GM19025 (cell line): ENCODE data around the gene DERA.
"Not testable (repeated sequence)": the region's sequence is repeated elsewhere in the genome, so short reads cannot be mapped to it uniquely, and the experiment has no call there.

Experiments
- ATAC-seq: cut with Tn5 transposase; IDR thresholded peaks from one replicate; pipeline ENCODE4 v1.9.1; 2021; ENCODE audit warnings: mild to moderate bottlenecking, low read depth, moderate library complexity; ENCODE audit not compliant: unreplicated experiment

DERA gene

DNA sequence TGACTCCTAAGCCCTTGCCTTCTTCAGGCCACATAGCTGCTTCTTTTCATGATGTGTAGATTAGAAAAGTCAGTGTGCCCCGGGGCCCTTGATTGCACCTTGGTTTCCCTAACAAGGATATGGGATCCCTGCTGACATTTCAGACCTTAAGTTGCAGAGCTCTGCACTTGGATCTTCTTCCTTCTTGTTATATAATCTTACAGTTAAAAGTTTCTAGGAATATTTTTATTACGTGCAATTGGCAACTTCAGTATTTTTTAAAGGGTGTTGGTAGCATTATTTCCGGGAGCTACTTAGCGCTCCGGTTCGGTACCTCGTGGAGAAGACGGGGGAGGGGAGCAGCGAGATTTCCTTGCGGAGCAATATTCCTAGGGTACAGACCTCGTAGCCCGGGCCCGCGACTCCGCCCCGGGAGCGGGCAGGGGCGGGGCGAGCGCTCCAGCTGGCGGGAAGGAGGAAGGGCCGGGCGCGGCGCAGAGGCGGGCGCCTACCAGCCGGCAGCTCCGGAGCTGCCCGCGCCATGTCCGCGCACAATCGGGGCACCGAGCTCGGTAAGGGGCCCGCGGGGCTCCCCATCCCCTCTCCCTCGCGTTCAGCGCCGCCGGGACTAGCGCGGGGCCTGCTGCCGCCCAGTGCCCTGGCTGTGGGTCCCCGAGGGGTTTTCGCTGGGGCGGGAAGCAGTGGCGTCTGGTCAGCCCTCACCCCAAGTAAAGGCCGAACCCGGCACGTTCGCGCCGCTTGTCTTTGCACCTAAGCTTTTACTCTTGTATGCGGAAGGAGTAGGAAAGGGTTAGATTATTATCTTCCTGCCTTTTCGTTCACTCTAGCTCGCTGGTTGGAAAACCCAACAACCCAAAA, at the start of gene DERA:
Gene DERA (plus strand): TSS at position 469 of the 858 bp plus-strand sequence. CDS start 52 bp downstream, at position 521.
- ATAC-seq, result peak; percentile 95

DNA sequence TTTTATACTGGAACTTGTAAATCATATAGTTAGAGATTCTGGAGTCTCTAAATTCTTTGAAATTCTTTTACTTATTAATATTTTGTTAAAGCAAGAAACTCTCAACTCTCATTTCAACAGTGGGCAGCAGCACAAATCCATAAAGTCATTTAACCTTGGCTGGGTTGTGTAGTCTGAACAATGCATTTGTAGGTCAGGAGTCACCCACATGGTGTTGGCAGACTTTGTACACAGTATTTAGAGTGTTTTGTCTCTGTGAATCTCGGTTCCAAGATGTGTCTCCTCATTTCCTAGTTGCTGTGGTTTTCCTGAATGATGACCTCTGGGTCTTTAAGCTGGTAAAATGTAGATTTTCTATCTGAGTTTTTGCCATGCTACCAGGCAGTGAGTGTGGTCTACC, 49.7 kb upstream of the DERA start:
- no peak for ATAC-seq

DNA sequence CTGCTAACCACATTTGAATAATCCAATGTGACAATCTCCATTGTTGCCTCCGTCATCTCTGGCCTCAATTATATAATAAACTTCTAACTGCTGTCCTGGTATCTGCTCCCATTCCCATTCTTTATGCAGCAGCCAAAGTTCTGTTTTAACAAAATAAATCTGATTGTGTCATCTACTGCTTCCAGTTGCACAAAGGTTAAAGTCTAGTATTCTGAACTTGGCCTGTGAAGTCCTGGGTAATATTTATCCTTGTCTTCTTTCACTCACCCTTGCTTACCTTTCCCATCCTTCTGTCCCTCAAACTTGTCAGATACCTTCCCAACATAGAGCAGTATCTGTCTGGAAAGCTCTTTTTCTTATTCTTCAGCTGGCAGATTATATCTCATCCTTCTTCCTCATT, 48.3 kb upstream of the DERA start:
- ATAC-seq, result no peak

DNA sequence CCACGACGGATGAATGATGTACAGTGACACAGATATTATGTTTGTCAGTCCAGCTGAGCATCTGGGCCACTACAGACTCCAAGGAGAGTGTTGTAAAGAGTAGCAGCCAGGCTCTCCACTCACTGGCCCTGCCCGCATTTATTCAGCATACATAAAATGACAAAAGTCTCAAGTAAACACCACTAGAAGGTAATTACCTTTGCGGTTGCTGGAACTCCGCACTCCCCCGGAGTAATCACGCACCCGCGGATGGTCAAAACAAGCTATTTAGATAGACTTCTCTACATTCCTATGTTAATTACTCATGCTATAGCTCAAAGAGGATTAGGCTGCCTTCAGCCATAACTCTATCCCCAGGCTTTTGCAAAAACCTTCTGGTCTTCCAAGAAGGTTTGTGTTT, 47.8 kb upstream of the DERA start:
- no peak for ATAC-seq

DNA sequence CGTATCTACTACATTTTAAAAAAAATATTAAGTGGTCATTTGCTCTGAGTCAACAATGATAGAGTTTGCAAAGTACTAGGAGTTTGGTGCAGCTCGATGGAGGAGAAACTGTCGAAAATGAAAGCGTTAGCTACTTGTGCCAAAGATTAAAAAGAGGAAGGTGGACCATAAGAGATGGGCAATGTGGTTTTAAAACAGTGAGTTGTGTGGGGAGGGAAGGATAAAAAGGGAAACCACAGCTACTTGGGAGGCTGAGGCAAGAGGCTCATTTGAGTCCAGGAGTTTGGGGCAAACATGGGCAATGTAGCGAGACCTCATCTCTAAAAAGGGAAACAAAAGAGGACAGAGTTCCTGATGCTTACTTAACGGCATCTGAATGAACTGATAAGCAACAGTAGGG, 47.1 kb upstream of the DERA start:
- peak; percentile 79 for ATAC-seq

DNA sequence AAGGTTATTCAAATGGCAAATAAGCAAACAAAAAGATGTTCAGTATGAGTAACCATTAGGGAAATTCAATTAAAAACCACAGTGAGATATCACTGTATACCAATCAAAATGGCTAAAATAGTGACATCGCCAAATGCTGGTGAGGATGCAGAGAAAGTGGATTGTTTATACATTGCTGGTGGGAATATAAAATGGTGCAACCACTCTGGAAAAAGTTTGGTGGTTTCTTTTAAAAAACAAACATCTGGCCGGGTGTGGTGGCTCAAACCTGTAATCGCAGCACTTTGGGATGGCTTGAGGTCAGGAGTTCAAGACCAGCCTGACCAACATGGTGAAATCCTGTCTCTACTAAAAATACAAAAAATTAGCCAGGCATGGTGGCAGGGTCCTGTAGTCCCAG, 42.9 kb upstream of the DERA start:
- ATAC-seq, result no peak

DNA sequence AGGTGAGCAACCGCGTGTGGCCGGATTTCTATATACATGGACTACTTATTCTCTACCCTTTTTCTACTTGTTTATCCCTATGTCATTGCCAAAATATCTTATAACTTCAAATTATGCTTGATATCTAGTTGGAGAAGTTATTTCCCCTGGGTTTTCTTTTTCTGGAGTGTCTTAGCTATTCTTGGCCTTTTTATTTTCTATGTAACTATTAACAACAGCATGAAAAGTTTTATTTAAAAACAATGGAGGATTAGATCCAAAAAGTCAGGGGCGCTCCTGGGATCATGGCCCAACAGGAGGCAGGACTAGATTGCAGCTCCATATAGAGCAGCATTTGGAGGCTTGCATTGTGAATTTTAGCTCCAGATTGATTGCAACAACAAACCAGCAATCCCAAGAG, 37.6 kb upstream of the DERA start:
- no peak for ATAC-seq

DNA sequence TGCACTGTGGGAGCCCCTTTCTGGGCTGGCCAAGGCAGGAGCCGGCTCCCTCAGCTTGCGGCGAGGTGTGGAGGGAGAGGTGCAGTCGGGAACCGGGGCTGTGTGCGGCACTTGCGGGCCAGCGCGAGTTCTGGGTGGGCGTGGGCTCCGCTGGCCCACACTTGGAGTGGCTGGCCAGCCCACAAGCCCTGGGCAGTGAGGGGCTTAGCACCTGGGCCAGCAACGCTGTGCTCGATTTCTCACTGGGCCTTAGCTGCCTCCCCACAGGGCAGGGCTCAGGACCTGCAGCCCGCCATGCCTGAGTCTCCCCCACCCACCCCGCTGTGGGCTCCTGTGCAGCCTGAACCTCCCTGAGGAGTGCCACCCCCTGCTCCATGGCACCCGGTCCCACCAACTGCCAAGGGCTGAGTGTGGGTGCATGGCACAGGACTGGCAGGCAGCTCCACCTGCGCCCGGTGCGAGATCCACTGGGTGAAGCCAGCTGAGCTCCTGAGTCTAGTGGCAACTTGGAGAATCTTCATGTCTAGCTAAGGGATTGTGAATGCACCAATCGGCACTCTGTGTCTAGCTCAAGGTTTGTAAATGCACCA, 36.5 kb upstream of the DERA start:
- ATAC-seq, result not testable (repeated sequence)

DNA sequence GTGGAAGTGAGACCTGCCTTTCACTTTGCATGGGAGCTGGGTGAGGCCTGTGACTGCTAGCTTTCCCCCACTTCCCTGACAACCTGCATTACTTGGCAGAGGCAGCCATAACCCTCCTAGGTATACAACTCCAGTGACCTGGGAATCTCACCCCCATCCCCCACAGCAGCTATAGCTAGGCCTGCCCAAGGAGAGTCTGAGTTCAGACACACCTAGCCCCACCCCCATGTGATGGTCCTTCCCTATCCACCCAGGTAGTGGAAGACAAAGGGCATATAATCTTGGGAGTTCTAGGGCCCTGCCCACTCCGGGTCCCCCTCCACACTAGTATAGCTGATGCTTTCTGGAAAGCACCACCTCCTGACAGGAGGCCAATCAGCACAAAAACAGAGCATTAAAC, 35.3 kb upstream of the DERA start:
- ATAC-seq, result no peak

DNA sequence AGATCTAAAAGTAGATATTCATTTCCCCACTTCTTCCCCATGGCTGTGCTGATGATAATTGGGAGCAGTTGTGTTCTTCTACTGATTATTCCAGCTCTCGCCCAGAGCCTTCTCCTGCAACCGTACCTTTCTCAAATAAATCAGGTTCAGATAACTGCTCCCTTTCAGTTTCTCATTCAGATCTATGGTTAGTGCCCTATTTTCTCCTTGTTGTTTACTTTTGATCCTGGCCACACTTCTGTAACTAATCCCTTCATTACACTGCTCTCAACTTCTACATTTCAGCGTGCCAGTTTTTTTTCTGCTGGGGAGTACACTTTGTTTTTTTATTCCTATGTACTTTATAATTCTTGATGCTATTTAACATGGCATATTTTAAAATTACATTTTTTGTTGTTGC, 31.7 kb upstream of the DERA start:
- ATAC-seq, result no peak

DNA sequence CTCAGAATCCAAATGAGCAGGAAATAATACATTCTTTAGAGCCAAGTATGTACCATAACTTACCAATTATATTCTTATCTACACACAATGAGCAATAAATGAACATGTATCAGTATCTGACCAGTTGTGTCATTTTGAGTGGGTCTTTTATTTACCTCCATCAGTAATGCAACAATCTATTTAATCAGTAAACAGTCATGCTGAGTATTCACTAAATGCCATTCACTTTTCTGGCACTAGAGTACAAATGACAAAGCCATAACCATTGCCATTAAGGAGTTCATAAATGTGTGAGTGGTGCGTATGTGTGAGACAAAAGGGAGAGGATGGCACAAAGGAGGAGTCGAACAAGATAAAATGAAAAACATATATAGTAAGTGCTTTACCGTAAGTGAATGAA, 30.4 kb upstream of the DERA start:
- ATAC-seq, result no peak

DNA sequence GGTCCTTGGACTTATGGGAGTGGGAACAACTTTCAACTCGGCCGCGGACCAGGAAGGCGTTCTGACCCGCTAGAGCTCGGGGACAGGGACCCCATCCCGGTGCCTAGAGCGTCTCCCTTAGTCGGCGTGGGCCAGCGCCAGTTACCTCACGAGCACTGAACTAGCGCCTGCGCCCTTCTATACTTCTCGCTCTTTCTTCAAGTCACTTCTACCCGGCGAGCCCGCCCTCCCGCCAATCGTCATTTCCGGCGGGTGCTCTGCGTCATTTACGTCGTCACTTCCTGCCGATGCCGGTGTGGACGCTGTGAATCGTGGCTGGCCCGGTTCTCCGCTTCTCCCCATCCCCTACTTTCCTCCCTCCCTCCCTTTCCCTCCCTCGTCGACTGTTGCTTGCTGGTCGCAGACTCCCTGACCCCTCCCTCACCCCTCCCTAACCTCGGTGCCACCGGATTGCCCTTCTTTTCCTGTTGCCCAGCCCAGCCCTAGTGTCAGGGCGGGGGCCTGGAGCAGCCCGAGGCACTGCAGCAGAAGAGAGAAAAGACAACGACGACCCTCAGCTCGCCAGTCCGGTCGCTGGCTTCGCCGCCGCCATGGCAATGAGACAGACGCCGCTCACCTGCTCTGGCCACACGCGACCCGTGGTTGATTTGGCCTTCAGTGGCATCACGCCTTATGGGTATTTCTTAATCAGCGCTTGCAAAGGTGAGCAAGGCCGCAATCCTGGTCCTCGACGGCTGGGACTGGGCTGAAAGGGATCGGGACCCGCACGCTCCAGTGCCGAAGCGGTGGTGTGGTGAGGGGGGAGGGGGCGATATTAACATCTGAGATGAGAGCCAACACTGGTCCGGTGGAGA, 28.8 kb upstream of the DERA start, which contains the start of gene STRAP:
Gene STRAP (plus strand): TSS at position 270 of the 854 bp plus-strand sequence. CDS start 321 bp downstream, at position 591.
- peak; percentile 95 for ATAC-seq

DNA sequence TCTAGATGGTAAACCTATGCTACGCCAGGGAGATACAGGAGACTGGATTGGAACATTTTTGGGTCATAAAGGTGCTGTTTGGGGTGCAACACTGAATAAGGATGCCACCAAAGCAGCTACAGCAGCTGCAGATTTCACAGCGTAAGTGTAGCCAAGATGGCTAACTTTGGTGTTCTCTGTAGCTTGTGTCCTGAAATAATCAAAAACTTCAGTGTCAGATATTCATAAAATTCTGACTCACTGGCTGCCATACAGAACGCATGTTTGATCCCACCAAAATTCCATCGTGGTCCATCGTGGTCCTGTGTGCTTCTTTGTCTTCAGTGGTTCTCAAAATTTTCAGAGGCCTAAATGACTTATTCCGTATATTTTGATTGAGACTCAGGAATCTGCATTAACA, 27.6 kb upstream of the DERA start:
- ATAC-seq, result no peak

DNA sequence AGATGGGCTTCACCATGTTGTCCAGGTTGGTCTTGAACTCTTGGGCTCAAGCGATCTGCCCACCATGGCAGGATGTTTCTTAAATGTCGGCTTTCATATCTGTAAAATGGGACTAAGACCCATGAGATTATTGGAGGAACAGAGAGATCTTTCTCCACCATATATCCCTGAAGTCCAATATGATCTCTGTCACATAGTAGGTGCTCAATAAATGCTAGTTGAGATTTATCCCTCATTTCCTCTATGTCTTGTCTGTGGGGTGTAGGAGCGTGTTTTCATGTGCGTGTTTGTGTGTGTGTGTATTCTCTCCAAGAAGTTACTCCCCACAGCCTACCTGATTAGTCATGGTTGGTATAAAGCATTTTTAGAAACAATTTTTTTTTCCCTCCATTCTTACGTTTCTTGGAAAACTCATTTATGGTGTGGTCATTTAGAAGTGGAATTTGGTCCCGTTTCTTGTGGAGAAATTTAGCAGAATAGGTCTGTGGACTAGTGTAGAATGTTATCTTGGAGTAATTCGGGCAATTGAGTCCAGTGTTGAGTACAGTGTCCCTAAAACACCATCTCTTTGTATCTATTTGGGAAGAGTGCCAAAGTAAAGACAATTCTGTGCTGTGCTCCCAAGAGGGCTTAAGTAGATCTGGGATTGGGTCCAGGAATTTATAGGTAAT, 24.6 kb upstream of the DERA start:
- ATAC-seq, result no peak

DNA sequence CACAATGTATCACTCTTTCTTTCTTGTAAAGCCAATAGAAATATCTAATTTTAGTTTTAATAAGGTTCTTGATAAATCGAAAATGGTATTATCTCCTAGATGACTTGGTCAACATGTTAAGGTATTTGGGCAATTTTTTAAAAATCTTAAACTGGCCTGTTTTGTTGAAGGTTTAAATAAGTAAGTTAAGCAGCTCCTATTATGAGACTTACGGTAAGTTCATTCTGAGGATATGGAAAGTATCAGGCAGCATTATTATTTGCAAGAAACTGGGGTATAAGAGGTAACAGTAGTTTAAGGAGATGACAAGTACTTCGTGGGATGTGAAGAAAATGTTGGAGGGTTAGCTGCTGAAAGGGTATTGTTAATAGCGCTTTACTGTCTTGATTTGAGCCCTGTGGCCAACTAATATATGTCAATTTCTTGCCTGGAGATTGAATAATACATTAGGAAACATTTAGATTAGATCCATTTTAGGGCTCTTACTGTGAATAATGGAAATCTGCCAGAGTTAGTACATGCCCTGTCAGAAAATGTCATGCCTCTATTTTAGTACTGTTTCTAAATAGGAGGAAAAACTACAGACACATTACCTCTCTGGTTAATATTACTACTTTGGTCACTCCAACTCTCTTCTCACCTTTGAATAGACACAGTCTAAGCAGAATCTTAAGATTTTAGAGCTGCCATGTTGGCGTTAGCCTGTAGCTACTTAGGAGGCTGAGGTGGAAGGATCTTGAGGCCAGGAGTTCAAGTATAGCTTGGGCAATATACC, 23.9 kb upstream of the DERA start:
- no peak for ATAC-seq

DNA sequence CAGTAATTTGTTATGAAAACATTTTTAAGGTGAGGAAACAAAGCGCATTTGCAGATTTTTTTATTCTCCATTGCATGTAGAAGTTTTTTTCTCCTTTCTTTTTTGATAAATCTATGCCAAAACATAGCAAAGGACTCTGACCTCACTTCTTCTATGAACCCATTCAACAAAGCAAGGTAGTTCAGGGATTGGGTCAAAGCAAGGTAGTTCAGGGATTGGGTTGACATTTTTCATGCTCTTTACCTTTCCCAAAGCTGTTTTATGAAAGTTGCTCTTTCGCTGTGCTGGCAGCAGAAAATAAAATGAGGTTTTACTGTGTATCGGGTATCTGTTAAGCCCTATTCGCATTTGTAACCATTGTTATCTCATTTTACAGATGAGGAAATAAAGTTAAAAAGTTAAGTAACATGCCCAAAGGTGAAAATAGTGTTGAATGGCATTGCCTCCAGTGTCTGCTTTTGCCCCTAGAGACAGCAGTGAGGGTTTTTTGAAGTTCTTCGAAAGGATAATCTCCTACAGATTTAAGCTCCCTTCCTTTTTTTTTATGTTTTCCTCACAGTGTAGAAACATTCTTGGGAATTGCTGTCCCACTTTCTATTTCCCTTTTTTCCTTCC, 18.4 kb upstream of the DERA start:
- ATAC-seq, result no peak

DNA sequence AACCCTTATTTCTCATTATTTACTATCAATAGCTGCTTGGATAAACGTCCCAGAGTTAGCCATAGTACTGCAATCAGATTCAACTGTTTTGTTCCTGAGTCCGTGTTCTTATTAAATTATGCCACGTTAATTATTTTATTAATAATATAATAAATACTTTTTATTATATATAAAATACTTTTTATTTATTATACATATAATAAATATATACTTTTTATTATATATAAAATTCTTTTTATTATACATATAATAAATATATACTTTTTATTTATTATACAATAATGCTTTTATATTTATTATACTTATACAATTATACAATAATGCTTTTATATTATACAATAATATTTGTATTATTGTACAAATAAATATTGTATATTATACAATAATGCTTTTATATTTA, 17.9 kb upstream of the DERA start:
- no peak for ATAC-seq

DNA sequence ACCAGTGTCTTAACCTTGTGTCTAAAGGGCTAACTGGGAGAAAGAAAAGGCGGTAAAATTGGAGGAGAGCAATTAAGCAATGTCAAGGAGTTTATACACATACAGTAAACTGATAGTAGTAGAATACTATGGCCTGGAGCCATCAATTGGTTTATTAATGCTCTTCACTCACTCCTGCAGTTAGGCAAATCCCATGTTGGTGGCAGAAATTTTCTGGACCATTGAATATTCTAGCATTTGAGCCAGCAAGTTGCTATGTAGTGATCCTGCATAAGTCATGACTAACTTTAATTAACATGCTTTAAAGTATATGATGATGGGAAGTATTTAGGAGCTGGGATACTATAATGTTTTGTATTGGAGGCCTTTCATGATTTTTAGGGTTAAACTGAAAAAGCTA, 14.3 kb upstream of the DERA start:
- no peak for ATAC-seq

DNA sequence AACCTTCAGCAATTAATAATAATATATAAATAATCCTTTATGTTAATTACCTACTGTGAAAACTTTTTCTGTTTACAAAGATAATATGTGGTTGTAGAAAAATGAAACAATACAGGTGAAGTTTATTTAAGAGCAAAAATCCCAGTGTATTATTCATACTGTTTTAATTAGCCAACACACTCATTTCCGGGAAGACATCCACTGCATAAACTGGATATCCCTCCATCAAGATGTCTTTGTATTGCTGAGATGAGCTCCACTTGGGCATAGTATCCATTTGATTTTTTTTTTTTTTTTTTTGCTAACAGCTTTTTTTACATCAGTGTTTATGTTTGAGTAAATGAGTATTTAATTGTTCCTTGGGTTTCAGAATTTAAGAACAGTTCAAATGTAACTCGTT, 13.7 kb upstream of the DERA start:
- no peak for ATAC-seq
